ENCODE data around the gene PCNX3. TPM values are rescaled to one million over a fixed set of nuclear protein-coding genes. Genes with fewer than 3 reads are reported as not detected.

PCNX3 gene
- total and polyA plus RNA-seq, 10 of the 15 experiments (the other 5 are each of a cell fraction or from before 2014, with no cell fraction given) = 0.03 to 46.6 (median 8.4) TPM

DNA sequence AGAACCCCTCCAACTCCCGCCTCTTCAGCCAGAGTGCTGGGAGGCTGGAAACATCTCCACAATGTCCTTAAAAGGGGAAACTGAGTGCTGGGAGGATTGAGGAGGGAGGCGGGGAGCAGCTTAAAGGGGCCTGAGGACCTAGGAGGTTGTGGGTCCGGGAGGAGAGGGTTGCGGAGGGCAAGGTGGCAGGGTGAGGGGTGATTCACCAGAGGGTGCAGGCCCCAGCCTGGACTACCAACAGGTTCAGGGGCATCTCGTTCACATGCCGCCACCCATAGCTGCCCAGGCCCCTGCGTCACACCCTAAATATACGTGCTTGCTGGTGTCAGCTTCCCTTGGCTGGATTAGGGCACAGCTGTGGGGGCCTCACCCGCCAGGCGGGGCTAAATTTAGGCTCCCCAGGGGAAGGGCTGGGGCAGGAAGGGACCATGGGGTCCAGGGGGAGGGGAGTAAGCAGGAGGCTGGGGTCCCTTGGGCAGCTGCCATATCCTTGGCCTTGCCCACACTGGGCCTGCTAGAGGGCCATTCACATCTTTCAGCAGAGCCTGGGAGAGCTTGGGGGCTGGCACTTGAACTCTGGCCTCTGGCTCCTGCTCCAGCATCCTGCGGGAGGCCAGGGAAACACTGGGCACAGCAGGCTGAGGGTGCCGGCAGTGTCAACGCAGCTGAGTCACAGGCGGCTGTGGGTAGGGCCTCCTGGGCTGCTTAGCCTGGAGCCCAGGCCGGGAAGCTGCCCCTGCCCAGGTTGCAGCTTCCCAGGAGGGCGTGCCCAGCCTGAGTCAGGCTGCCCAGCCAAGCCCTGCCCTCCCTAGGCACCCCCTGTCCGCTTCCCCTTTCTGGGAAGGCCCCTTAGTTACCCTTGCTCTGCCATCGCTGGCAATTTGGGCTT, 38.5 kb upstream of the PCNX3 start:
- no peaks in the 10 kb centered on the region for H3K27me3 ChIP-seq (replicated peaks in 1 of 2; ENCODE audit: control insufficient read depth in 2 of 2, insufficient read depth in 2 of 2, low read length in 1 of 2)
- peak overlapping the region; percentile 100 for H3K4me2 ChIP-seq (ENCODE audit: control insufficient read depth, insufficient read depth)
- H3K79me2 ChIP-seq (ENCODE audit: control insufficient read depth, insufficient read depth, low read length) = peaks cover 58% of the 10 kb centered on the region
- ChIA-PET SMC1A (ENCODE audit: uncharacterized antibody, unreplicated experiment) (interaction anchor here (0.7 to 4.2 kb wide), 4 partner anchors 11 to 36 kb away, joined by 3 to 93 read pairs (median 7); no protein-coding TSS in a partner anchor), CTCF (interaction anchor here (0.6 to 5.7 kb wide), 10 partner anchors 11 to 136 kb away, joined by 3 to 130 read pairs (median 4); partner anchors contain the start of genes KCNK7 and PCNX3), RAD21 (ENCODE audit: unreplicated experiment) (interaction anchor here (0.6 to 4.0 kb wide), 7 partner anchors 11 to 75 kb away, joined by 3 to 132 read pairs (median 6); partner anchors contain the start of genes KCNK7 and PCNX3), POLR2A (interaction anchor here (0.7 to 4.9 kb wide), 7 partner anchors 11 to 61 kb away, joined by 4 to 129 read pairs (median 5); partner anchors contain the start of genes MAP3K11, PCNX3 and SIPA1)
- no peaks in the 10 kb centered on the region; the same call in 1 of the 2 replicates for H4K20me1 ChIP-seq (ENCODE audit: control insufficient read depth, insufficient read depth)
- H3K9ac ChIP-seq (ENCODE audit: control insufficient read depth, insufficient read depth, low read length) = peak overlapping the region; percentile 88
- FAIRE-seq = no peak
- no peak for DNase-seq (ENCODE audit: low read depth, low spot score)
- peaks cover 23% of the 10 kb centered on the region for H3K4me1 ChIP-seq (ENCODE audit: control insufficient read depth, insufficient read depth, low read length)
- WGBS (ENCODE audit: insufficient coverage, insufficient replicate concordance, low lambda C conversion rate, missing lambda C conversion rate) = 4% methylated on average over 18 of the region's 18 CpGs
- no peaks in the 10 kb centered on the region for H3K9me3 ChIP-seq (replicated peaks; ENCODE audit: control insufficient read depth, insufficient read depth, low read length)
- intact Hi-C loops (cut with micrococcal nuclease; ENCODE audit: unreplicated experiment) (no loop called here), in situ Hi-C loops (cut with MboI) (no loop called here)
- no TSS peak for BruUV-seq (replicated peaks)
- peaks cover 5 to 15% of the 10 kb centered on the region in 2 experiments; a peak in 3 of 4 replicates for H3K36me3 ChIP-seq (ENCODE audit: control insufficient read depth in 2 of 2, insufficient read depth in 2 of 2, low read length in 1 of 2)
- no peak overlapping the region; the same call in 1 of the 2 replicates for H2AFZ ChIP-seq (ENCODE audit: control insufficient read depth, low read depth, low read length)
- peak; percentile 8 for ATAC-seq
- peak overlapping the region; percentile 97 for H3K4me3 ChIP-seq
- H3K27ac ChIP-seq (ENCODE audit: control insufficient read depth, insufficient read depth) = peak overlapping the region; percentile 96
- TF ChIP-seq PML (IDR thresholded peaks at IDR 0.05; ENCODE audit: low read length) (no peak), MEF2B (IDR thresholded peaks at IDR 0.05; ENCODE audit: partially characterized antibody, poor library complexity, severe bottlenecking) (no peak), CREM (IDR thresholded peaks at IDR 0.05; ENCODE audit: low read depth) (no peak), BHLHE40 (IDR thresholded peaks at IDR 0.05; ENCODE audit: borderline replicate concordance in 1 of 2, low read depth in 2 of 2, low read length in 1 of 2) (no peak), CHD1 (IDR thresholded peaks at IDR 0.05; ENCODE audit: low read depth, low read length) (no peak), IKZF1 (conservative IDR thresholded peaks at IDR 0.05) (0 out of 2 replicates have a peak, but pooled peaks have one; percentile 15), POLR2A (IDR thresholded peaks at IDR 0.05; ENCODE audit: low read depth, low read length) (0 out of 2 replicates have a peak, but pooled peaks have one; percentile 20), HDGF (IDR thresholded peaks at IDR 0.05) (no peak), CBFB (IDR thresholded peaks at IDR 0.05; ENCODE audit: low read depth) (0 out of 2 replicates have a peak, but pooled peaks have one; percentile 18), RCOR1 (conservative IDR thresholded peaks at IDR 0.05; ENCODE audit: low read depth, low read length) (no peak), MTA2 (IDR thresholded peaks at IDR 0.05; ENCODE audit: low read depth) (0 out of 2 replicates have a peak, but pooled peaks have one; percentile 12)
- TF ChIP-seq, protein P1, sequence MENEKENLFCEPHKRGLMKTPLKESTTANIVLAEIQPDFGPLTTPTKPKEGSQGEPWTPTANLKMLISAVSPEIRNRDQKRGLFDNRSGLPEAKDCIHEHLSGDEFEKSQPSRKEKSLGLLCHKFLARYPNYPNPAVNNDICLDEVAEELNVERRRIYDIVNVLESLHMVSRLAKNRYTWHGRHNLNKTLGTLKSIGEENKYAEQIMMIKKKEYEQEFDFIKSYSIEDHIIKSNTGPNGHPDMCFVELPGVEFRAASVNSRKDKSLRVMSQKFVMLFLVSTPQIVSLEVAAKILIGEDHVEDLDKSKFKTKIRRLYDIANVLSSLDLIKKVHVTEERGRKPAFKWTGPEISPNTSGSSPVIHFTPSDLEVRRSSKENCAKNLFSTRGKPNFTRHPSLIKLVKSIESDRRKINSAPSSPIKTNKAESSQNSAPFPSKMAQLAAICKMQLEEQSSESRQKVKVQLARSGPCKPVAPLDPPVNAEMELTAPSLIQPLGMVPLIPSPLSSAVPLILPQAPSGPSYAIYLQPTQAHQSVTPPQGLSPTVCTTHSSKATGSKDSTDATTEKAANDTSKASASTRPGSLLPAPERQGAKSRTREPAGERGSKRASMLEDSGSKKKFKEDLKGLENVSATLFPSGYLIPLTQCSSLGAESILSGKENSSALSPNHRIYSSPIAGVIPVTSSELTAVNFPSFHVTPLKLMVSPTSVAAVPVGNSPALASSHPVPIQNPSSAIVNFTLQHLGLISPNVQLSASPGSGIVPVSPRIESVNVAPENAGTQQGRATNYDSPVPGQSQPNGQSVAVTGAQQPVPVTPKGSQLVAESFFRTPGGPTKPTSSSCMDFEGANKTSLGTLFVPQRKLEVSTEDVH (IDR thresholded peaks at IDR 0.05; ENCODE audit: low read depth, partially characterized antibody) = no peak
- TF ChIP-seq, protein P2, sequence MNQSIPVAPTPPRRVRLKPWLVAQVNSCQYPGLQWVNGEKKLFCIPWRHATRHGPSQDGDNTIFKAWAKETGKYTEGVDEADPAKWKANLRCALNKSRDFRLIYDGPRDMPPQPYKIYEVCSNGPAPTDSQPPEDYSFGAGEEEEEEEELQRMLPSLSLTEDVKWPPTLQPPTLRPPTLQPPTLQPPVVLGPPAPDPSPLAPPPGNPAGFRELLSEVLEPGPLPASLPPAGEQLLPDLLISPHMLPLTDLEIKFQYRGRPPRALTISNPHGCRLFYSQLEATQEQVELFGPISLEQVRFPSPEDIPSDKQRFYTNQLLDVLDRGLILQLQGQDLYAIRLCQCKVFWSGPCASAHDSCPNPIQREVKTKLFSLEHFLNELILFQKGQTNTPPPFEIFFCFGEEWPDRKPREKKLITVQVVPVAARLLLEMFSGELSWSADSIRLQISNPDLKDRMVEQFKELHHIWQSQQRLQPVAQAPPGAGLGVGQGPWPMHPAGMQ (IDR thresholded peaks at IDR 0.05; ENCODE audit: borderline replicate concordance) = no peak
- TF ChIP-seq, protein P3, sequence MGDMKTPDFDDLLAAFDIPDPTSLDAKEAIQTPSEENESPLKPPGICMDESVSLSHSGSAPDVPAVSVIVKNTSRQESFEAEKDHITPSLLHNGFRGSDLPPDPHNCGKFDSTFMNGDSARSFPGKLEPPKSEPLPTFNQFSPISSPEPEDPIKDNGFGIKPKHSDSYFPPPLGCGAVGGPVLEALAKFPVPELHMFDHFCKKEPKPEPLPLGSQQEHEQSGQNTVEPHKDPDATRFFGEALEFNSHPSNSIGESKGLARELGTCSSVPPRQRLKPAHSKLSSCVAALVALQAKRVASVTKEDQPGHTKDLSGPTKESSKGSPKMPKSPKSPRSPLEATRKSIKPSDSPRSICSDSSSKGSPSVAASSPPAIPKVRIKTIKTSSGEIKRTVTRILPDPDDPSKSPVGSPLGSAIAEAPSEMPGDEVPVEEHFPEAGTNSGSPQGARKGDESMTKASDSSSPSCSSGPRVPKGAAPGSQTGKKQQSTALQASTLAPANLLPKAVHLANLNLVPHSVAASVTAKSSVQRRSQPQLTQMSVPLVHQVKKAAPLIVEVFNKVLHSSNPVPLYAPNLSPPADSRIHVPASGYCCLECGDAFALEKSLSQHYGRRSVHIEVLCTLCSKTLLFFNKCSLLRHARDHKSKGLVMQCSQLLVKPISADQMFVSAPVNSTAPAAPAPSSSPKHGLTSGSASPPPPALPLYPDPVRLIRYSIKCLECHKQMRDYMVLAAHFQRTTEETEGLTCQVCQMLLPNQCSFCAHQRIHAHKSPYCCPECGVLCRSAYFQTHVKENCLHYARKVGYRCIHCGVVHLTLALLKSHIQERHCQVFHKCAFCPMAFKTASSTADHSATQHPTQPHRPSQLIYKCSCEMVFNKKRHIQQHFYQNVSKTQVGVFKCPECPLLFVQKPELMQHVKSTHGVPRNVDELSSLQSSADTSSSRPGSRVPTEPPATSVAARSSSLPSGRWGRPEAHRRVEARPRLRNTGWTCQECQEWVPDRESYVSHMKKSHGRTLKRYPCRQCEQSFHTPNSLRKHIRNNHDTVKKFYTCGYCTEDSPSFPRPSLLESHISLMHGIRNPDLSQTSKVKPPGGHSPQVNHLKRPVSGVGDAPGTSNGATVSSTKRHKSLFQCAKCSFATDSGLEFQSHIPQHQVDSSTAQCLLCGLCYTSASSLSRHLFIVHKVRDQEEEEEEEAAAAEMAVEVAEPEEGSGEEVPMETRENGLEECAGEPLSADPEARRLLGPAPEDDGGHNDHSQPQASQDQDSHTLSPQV (IDR thresholded peaks at IDR 0.05) = no peak
